GM19240 (cell line): ENCODE data around the gene TGFBR1.

Experiments
- DNase-seq: peaks from one replicate; pipeline ENCODE4 v3.0.0; 2011; ENCODE audit warnings: low spot score; ENCODE audit not compliant: insufficient read length

TGFBR1 gene

DNA sequence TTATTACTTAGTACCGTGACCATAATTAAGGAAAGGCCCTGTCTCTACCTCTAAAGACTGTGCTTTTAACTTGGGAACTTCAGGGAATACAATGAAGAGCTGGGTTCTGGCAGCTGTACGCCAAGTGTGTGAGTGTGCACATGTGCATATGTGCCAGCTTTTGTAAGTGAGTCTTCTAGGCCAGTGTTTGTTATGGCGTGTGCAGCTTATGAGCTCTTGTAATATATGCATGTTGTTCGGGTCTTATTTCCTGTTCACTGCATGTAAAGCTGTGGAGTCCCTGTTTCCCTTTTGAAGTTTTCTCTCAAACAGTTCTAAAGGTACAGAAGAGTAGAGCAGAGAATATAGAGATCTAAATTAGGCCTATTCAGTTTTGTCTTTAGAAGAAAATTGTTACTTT lies 30.5 kb downstream of the TGFBR1 start:
- DNase-seq, result no peak

DNA sequence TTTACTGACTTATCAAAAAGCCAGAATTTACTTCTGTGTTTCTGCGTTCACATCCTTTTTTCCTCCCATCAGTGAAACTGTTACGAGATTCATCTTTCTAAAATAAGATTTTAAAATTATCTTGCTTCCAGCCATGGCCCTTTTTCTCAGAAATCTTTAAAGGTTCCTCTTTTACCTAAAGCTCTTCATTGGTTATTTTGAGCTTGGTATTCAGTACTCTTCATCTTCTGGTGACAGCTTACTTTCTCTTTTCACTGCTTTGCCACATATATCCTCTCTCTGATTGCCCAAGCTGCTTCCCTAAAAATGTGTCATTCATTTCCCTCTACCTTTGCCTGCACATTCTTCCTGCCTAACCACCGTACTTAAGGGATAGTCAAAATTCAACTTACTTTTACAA lies 32.3 kb downstream of the TGFBR1 start:
- DNase-seq, result no peak

DNA sequence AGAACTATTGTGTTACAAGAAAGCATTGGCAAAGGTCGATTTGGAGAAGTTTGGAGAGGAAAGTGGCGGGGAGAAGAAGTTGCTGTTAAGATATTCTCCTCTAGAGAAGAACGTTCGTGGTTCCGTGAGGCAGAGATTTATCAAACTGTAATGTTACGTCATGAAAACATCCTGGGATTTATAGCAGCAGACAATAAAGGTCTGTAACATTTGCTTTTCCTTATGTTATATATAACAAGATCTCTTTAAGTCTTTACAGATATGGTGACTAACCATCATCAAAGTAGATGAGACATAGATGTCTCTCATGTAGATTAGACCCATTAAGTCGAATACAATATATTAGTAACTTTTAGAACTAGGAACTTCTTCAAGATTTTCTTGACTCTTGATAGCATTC lies 33.0 kb downstream of the TGFBR1 start:
- no peak for DNase-seq

DNA sequence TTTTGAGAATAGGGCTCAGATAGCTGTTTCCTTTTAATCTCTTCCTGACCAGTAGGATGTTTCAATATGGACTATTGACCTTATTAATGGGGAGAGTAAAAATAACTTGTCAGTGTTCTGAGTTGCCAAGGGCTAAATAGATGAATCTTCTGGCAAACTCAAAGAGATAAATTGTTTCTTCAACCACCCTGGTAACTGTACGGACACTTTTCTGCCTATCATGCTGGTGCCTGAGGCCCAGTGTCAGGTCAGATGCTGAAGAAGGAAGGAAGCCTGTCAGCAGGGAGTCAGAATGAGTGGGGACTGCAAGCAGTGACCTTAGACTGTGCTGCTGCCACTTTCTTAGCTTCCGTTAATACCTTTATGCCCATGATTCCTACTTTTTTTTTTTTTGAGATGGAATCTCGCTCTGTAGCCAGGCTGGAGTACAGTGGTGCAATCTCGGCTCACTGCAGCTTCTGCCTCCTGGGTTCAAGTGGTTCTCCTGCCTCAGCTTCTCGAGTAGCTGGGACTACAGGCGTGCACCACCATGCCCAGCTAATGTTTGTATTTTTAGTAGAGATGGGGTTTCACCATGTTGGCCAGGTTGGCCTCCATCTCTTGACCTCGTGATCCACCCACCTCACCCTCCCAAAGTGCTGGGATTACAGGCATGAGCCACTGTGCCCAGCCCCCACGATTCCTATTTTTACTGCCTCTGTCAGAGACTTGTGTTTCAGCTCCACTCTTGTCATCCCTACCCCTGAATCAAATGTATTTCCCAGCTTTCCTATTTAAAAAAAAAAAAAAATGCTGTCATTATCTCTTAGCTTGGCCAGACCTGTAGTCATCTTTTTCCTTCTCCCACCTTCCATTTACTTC lies 33.7 kb downstream of the TGFBR1 start:
- DNase-seq, result no peak

DNA sequence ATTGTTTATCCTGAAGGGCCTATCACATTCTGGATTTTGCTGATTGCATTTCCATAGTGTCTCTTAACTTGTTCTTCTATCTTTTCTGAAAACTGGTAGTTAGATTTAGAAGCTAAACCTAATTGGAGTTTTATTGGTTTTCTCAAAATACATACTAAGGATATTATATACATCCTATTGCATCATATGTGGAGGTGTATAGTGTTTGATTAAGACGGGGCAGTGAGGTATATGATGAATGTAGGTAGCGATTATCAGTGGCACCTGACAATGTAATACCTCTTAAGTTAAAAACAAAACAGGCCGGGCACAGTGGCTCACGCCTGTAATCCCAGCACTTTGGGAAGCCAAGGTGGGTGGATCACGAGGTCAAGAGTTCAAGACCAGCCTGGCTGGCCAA lies 35.0 kb downstream of the TGFBR1 start:
- DNase-seq, result no peak

DNA sequence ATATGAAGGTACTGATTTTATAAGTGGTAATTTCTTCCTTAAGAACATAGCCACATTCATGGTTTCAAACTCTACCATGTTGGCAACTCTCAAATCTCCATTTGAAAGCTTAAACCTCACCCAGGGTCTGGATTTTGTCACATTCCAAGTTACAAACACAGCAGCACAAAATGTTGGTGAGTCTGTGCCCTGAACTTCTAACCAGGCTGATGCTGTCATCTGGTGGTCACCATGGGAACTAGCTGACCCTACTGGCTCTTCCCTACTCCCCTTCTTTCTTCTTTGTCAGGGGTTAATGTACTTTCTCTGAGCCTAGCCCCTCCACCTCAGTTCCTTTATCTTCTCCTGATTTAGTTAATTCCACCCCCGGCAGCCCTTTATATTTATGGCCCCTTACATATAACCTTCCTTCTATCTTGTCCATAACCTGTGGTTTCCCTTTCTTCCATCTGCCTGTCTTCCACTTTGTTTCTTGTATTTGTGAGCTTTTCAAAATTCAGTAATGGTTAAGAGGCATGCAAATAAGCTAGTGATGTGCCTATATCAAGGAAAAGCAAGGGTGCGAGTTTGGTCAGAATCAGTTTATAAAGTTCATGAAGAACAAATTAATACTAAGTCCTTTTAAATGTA lies 35.9 kb downstream of the TGFBR1 start:
- peak; percentile 13 for DNase-seq

DNA sequence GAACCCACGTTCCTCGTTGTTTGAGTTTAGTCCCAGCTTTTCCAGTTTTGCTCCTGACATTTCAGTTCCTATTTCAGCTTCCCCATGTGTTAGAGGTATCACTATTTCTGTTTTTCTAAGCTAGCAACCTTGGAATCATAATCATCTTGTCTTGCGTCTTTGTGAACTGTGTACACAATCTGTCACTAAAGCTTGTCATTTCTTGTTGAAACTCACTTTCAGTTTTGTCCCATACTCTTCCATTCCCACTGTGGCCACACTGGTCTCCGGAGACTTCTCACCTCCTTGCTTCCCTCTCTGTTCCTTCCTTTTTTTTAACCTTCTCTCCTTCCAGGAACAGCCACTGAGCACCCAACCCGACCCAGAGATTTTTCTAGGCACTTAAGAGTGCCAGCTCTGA lies 36.9 kb downstream of the TGFBR1 start:
- no peak for DNase-seq

DNA sequence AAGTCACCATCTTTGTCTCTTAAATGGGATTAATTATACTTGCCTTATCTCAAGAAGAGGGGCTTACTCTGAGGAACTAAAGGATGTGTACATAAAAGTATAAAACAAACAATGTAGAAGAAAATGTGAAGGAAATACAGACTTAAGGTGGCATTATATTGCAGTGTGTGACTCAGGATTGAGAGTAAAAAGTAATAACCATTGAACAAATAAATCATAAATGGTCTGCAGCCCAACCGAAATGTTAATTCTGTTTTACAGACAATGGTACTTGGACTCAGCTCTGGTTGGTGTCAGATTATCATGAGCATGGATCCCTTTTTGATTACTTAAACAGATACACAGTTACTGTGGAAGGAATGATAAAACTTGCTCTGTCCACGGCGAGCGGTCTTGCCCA lies 37.4 kb downstream of the TGFBR1 start:
- DNase-seq, result no peak

DNA sequence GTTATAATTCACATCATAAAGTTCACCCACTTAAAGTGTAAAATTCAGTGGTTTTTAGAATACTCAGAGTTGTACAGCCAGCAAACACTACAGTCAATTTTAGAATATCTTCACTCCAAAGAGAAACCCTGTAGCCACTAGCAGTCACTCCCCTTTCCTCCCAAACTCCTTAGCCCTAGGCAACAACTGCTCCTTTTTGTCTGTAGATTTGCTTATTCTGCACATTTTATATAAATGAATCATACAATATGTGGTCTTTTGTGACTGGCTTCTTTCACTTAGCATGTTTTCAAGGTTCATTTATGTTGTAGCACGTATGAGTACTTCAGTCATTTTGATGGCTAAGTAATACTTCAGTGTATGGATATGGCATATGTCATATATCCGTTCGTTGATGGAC lies 38.7 kb downstream of the TGFBR1 start:
- DNase-seq, result no peak

DNA sequence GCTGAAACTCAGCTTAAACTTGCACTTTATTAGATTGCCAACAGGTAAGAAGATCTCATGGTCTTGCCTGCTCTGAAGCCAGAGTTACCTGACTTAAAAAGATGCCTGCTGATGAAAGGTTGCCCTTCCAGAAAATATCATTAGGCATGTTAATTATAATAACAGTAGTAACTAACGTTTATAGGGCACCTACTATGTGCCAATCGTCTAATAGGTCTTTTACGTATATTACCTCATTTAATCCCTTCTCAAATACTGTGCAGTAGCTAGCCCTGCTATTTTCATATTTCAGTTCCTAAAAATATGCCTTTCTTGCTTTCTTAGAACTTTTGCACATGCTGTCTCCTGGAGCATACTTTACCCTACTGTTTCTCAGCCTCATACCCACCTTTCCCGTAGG lies 40.1 kb downstream of the TGFBR1 start:
- DNase-seq, result no peak

DNA sequence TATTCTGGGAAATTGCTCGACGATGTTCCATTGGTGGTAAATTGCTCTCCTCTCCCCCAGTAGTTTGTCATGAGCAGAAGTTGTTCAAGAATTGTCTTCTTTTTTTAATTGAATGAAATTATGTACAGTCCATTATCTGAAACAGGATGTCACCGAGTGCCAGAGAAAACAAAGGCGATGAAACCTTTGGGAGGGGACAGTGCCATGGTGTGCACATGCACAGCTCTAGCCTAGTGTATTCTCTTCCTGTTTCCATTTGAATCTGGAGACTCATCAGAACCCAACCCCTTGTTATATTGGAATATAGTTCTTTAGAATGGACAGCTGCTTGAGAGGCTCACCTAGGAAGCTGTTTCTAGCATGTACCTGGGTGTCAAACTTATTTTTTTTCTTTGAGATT lies 41.7 kb downstream of the TGFBR1 start:
- DNase-seq, result no peak

DNA sequence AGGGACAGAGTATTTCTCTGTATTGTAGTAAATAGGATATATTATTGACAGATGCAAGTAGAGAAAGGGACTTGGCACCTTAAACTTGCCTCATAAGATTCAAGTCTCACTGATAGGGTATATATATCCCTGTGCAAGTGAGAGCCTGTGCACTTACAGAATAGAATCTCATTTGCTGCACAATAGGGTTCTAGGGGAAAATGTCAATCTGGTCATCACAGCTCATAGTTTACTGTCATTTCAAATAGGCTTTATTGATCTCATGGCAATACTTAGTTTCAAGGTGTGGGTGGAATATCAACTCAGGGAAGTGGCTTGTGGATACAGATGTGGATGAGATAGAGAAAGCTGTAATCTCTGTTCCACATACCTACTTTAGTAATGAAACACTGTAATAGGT lies 42.3 kb downstream of the TGFBR1 start:
- no peak for DNase-seq

DNA sequence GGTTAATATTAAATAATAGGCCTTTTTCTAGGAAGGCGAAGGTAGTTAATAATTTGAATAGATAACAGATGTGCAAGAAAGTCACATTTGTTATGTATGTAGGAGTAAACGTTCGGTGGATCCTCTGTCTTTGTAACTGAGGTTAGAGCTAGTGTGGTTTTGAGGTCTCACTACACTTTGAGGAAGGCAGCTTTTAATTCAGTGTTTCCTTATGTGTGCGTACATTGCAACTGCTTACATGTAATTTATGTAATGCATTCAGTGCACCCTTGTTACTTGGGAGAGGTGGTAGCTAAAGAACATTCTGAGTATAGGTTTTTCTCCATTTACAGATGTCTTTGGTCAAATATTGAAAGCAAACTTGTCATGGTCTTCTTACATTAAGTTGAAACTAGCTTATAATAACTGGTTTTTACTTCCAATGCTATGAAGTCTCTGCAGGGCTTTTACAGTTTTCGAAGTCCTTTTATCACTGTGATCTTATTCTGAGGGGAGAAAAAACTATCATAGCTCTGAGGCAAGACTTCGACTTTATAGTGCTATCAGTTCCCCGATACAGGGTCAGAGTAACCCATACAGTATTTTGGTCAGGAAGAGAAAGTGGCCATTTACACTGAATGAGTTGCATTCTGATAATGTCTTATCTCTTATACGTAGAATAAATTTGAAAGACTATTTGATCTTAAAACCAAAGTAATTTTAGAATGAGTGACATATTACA lies 45.7 kb downstream of the TGFBR1 start:
- DNase-seq, result no peak

DNA sequence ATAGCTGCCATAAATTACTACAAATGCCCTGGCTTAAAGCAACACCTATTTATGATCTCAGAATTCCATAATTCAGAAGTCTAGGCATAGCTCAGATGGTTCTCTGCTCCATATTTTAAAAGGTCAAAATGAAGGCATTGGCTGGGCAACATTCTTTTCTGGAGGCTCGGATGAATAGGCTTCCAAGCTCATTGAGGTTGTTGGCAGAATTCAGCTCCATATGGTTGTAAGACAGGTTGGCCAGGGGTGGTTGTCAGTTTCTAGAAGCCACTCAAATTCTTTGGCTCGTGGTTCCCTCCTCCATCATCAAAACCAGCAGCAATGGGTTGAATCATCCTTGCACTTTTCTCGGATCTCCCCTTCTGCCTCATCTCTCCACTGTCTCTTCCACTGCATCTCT lies 49.4 kb downstream of the TGFBR1 start:
- DNase-seq, result no peak

DNA sequence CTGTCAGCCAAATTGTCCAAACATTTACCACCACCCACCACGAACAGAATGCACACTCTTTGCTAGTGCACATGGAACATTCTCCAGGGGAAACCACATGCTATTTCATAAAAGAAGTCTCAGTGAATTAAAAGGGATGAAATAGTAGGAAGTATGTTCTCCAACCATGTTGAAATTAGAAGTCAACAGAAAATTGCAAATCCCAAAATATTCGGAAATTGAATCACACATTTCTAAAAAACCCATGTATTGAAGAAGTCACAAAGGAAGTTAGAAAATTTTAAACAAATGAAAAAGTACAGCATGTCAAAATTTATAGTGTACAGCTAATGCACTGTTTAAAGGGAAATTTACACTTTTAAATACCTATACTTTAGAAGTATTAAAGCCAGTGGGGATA lies 50.8 kb downstream of the TGFBR1 start:
- no peak for DNase-seq

DNA sequence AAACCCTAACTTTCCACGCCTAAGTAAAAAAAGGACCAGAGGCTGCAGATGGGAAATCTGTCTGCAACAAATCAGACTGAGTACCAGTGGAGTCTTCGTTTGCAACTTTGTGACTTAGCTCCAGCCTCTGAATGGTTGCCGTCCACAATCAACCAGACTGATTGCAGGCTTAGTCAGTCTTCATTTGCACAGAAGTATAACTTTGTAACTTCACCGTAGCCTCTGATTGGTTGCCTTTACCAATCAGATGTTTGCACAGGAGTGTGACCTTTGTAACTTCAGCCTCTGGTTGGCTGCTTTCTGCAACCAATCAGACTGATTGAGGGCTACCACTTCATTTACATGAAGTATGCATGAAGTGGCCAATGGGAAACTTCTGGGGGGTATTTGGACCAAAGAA lies 53.7 kb downstream of the TGFBR1 start:
- DNase-seq, result no peak

DNA sequence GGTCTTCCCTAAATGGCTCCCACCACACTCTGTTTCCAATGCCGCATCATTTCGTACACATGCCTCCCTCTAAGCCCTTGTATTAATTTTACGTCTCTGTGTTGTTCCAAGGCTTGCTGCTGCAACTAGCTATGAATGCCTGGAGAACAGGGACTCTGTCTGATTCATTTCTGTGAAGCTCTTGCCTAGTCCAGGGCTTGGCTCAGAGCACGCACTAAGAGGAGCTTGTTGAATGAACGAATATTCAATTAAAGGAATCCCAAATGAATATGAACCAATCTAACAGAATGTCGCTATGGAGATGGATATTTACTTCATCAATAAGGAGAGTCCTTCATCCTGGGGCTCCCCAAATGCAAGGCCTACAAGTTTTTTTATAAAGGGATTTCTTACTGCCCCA lies 55.3 kb downstream of the TGFBR1 start:
- DNase-seq, result no peak

DNA sequence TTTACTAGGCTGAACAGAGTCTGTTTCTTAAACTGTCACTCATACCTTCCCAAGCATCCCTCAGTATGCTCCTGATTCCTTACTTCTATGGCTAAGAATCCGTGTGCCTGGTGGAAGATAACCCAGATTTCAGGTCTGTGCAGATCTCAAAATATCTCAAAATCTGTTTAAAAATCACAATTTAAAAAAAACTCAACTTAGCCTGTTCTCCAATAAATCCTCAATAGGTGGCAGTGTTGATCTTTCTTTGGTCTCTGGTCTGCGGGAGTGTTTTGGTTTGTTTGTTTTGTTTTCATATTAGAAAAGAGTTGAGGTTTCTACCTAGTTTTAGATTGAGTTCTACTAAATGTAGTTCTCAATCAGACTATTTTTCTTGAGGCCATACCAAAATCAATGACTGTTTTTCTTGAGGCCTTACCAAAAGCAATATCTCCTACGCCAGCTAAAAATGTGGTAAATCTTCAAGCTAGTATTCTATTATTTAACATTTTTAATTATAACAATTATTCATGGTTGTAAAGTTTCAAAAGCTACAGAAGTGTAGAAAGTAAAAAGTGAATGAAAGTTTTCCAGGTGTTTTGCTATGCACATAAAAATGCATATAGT lies 57.9 kb downstream of the TGFBR1 start:
- DNase-seq, result no peak

DNA sequence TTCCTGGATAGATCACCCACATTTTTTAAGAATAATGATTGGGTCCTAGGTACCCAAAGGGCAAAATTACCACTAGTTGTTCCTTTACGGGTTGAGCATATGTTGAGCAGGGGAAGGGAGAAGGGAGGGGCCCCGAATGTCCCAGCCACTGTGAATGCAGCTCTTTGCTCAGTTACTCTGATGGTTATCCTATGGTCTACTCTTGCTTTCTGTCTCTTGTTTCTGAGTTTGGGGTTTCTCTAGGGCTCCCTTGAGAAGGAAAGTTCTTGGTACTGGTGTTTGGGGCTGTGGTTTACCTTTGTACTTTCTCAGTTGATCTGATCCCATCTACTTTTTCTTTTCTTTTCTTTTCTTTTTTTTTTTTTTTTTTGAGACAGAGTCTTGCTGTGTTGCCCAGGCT lies 61.2 kb downstream of the TGFBR1 start:
- DNase-seq, result no peak

DNA sequence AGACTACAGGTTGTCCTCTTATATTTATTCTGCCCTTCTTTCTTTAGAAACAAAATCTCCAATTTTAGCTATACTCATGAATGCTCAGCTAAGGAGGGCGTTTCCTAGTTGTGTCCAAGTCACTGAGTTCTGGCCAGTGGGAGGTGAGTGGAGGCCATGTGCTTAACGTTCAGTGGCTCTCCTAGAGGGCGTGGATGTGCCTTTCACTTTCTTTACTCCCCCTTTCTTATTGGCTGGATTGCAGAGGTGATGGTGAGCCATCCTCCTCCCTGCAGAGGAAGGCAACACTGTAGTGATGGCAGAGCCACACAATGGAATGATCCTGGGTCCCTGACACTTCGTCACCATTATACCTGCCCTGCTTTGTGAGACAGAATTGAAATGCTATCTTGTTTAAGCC lies 62.2 kb downstream of the TGFBR1 start:
- no peak for DNase-seq

DNA sequence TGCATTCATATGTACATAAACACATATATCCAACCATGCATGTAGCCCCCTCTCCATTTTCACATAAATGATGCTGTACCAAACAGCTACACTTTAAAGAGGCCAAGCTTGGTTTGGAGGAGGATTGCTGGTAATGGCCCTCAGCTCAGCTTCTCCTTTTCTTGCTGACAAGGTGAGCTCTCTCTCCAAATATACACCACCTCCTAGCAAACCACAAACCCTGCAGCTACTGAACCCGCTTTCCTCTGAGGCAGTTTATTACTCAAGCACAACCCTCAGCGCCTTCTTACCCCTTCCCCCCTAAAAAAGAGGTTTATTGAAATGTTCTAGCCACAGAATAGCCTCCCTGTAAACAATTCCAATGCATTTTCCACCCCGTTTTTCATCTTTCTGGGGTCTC lies 62.8 kb downstream of the TGFBR1 start:
- no peak for DNase-seq

DNA sequence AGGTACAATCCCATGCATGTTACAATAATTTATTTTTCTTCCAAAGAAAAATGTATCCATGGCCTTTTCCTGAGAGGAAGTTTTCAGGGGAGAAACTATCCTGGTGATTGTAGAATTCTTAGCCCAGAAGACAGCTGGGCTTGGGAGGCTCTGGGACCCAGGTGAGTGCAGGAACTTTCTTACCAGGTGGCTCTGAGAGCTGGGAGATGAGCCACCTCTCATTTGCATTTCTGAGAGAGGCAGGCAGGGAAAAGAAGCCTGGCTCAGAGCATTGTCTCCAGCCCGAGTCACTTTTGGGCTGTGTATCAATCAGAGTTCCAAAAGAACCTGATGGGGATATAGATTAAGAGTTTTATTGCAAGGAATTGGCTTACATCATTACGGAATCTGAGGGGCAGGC lies 64.2 kb downstream of the TGFBR1 start:
- no peak for DNase-seq
